ENCODE measurements around the gene ZNF200. TPM values are rescaled to one million over a fixed set of nuclear protein-coding genes. Genes with fewer than 3 reads are reported as not detected.

ZNF200 gene
- total RNA-seq, 1 experiment from 2014 or later: 14.6 TPM

DNA sequence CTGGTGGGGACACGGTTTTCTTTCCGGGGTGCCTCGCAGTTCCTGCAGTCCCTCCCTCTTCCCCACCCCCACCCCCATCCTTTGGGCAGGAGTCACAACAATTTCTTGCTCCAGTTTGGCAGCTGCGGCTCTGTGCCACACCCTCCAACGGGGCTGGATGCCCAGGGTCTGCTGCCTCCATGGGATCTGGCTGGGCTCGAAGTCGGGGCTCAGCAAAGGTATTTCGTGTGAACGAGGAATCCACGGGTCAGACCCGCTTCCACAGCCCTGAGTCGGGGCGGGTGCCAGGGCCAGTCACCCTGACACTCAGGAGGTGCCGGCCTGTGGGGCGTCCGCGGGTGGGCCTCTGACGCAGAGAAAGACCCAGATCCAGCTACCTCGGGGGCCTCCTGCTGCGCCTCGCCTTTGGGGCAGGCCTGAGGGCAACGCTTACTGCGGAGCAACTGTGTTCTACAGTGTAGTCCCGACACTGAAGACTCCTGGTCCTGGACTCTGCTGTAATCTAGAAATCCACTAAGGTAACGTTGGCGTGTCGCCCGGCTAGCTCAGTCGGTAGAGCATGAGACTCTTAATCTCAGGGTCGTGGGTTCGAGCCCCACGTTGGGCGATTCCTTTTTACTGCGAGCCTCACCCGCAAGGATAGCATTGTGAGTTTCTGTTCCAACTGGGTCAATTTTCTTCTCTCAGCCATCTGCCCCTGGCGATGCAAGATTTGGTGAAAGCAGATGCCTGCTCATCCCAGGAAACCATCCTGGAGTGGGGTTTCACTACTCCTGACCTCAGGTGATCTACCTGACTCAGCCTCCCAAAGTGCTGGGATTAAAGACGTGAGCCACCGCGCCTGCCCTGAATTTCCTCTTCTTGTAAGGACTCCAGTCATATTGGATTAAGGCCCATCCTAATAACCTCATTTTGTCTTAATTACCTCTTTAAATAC, 59.5 kb downstream of the ZNF200 start:
- DNase-seq (ENCODE audit: low spot score): peak; percentile 69

DNA sequence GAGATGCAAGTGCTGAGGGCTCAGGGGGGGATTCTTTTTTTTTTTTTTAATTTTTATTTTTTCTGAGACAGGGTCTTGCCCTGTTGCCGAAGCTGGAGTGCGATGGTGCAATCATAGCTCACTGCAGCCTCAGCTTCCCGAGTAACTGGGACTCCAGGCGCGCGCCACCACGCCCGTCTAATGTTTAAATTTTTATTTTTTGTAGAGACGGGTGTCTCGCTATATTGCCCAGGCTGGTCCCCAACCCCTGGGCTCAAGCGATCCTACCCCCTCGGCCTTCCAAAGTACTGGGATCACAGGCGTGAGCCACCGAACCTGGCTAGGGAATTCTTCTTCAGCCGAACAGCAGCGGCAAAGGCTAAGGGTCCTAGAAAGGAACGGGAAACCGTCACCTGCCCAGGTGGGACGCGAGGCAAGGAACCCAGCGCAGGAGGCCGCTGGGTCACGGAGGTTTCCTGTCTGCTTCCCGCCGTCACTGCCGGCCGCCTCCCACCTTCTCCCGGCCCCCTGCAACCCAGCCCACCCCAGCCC, 60.3 kb downstream of the ZNF200 start:
- no peak for DNase-seq (ENCODE audit: low spot score)

DNA sequence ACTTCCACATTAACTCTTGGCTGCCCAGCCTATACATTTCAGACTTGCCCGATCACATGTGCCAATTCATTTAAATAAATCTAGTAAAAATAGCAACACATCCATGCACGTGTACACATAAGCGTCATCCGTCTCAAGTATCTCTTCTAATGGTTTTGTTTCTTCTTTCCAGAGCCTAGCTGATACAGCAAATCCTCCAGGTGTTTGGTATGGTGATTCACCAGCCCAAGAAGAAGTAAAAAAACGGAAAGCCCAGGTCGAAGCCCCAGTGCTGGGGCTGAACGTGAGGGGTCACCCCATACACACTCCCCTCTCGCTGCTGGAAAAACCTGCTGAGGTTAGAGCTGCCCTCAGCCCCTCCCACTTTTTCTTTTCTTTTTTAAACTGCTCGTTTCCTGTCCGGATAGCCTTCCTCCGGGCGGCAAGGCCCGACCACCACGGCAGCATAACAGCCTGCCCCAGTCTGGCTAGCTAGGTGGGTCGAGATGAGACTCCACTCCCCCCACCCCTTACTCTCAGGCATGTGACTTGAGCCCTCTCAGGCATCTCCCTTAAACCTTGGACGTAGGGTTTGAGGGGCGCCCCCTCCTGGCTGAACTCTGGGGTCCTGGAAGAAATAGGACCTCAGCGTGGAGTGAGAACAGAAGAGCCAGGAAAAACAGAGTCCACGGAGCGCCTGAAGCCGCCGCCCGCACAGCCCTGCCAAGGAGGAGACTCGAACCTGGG, 60.9 kb downstream of the ZNF200 start:
- peak; percentile 47 for DNase-seq (ENCODE audit: low spot score)

Other genes starting within 250 kb of the ZNF200 start
- 0.16 TPM in 1 of 2 replicates, not detected in the other for gene CLDN9, start 222.2 kb downstream of the ZNF200 start, total RNA-seq (2014; rRNA removed; shearing (Covaris generic))
- 0.41 TPM in 1 of 2 replicates, not detected in the other for gene CLDN6, start 217.0 kb downstream of the ZNF200 start, total RNA-seq (2014; rRNA removed; shearing (Covaris generic))
- 510 and 551 TPM in 2 replicates for gene TNFRSF12A, start 214.8 kb downstream of the ZNF200 start, total RNA-seq (2014; rRNA removed; shearing (Covaris generic))
- gene HCFC1R1, start 211.2 kb downstream of the ZNF200 start, total RNA-seq (2014; rRNA removed; shearing (Covaris generic)): 54.7 and 71.1 TPM in 2 replicates
- gene THOC6, start 211.1 kb downstream of the ZNF200 start, total RNA-seq (2014; rRNA removed; shearing (Covaris generic)): 32.1 and 35.2 TPM in 2 replicates
- gene BICDL2, start 198.2 kb downstream of the ZNF200 start, total RNA-seq (2014; rRNA removed; shearing (Covaris generic)): not detected in 2 replicates
- 0.53 and 1.6 TPM in 2 replicates for gene MMP25, start 188.6 kb downstream of the ZNF200 start, total RNA-seq (2014; rRNA removed; shearing (Covaris generic))
- gene IL32, start 169.5 kb downstream of the ZNF200 start, total RNA-seq (2014; rRNA removed; shearing (Covaris generic)): 113 and 115 TPM in 2 replicates
- not detected in 2 replicates for gene ZSCAN10, start 135.9 kb downstream of the ZNF200 start, total RNA-seq (2014; rRNA removed; shearing (Covaris generic))
- gene ZNF205, start 122.6 kb downstream of the ZNF200 start, total RNA-seq (2014; rRNA removed; shearing (Covaris generic)): 21.0 and 22.4 TPM in 2 replicates
- 2.1 and 4.6 TPM in 2 replicates for gene ZNF213, start 100.1 kb downstream of the ZNF200 start, total RNA-seq (2014; rRNA removed; shearing (Covaris generic))
- not detected in 2 replicates for gene OR1F1, start 47.0 kb downstream of the ZNF200 start, total RNA-seq (2014; rRNA removed; shearing (Covaris generic))
- gene MEFV, start 21.5 kb upstream of the ZNF200 start, total RNA-seq (2014; rRNA removed; shearing (Covaris generic)): 0.29 TPM in 1 of 2 replicates, not detected in the other
- 37.0 and 63.5 TPM in 2 replicates for gene ZNF263, start 48.3 kb upstream of the ZNF200 start, total RNA-seq (2014; rRNA removed; shearing (Covaris generic))
- gene TIGD7, start 70.3 kb upstream of the ZNF200 start, total RNA-seq (2014; rRNA removed; shearing (Covaris generic)): 7.0 and 11.0 TPM in 2 replicates
- gene ZNF75A, start 70.3 kb upstream of the ZNF200 start, total RNA-seq (2014; rRNA removed; shearing (Covaris generic)): 20.2 and 26.1 TPM in 2 replicates
- gene OR2C1, start 120.7 kb upstream of the ZNF200 start, total RNA-seq (2014; rRNA removed; shearing (Covaris generic)): not detected in 2 replicates
- 12.3 and 16.9 TPM in 2 replicates for gene ZSCAN32, start 165.8 kb upstream of the ZNF200 start, total RNA-seq (2014; rRNA removed; shearing (Covaris generic))
- gene ZNF174, start 166.1 kb upstream of the ZNF200 start, total RNA-seq (2014; rRNA removed; shearing (Covaris generic)): 15.8 and 18.7 TPM in 2 replicates
- 3.2 and 5.6 TPM in 2 replicates for gene ZNF597, start 208.3 kb upstream of the ZNF200 start, total RNA-seq (2014; rRNA removed; shearing (Covaris generic))
- 9.1 and 11.4 TPM in 2 replicates for gene NAA60, start 208.5 kb upstream of the ZNF200 start, total RNA-seq (2014; rRNA removed; shearing (Covaris generic))